Astrocyte (in vitro differentiated cells and primary cell): Measurements from ENCODE around the gene FAM221A.

Experiments
- EZH2 ChIP-seq: IDR thresholded peaks from 2 replicates; pipeline ENCODE4 v1.6.1; 2012; ENCODE audit warnings: mild to moderate bottlenecking, low read length, inconsistent platforms; ENCODE audit not compliant: insufficient read depth
- TF ChIP-seq, protein P1 (sequence below): IDR thresholded peaks from 2 replicates; pipeline ENCODE4 v1.5.1; 2011; ENCODE audit warnings: low read depth, mild to moderate bottlenecking, inconsistent platforms, low read length, moderate library complexity; ENCODE audit not compliant: insufficient read depth

DNA sequence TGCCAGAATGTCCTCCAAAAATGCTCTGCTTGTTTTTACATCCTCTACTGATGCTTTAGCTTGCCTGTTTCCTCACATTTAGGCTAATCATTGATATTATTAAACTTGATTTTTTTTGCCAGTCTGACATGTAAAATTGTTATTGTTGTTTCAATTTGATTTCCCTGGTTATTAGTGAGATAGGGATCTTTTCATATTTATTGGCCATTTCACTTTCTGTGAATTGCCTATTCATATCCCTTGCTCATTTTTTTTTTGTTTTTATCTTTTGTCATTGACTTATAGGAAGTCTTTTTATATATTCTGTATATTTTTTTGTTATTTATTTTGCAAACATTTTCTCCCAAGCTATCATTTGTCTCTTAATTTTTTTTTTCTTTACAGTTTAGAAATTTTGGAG lies 13.2 kb downstream of the FAM221A start:
- TF ChIP-seq, protein P1, sequence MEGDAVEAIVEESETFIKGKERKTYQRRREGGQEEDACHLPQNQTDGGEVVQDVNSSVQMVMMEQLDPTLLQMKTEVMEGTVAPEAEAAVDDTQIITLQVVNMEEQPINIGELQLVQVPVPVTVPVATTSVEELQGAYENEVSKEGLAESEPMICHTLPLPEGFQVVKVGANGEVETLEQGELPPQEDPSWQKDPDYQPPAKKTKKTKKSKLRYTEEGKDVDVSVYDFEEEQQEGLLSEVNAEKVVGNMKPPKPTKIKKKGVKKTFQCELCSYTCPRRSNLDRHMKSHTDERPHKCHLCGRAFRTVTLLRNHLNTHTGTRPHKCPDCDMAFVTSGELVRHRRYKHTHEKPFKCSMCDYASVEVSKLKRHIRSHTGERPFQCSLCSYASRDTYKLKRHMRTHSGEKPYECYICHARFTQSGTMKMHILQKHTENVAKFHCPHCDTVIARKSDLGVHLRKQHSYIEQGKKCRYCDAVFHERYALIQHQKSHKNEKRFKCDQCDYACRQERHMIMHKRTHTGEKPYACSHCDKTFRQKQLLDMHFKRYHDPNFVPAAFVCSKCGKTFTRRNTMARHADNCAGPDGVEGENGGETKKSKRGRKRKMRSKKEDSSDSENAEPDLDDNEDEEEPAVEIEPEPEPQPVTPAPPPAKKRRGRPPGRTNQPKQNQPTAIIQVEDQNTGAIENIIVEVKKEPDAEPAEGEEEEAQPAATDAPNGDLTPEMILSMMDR, result no peak
- no peak for TF ChIP-seq EZH2
